Keratinocyte (primary cell): Measurements from ENCODE around the gene P2RY11. TPM values are rescaled to one million over a fixed set of nuclear protein-coding genes. Genes with fewer than 3 reads are reported as not detected.

Experiments used
- DNase-seq: peaks from one replicate; pipeline ENCODE4 v3.0.0-alpha.2; 2011; ENCODE audit warnings: low read depth, missing footprints, low spot score
- FAIRE-seq: peaks from 2 replicates; lab custom pipeline; 2011; peaks lifted over from hg19 to GRCh38; lab: Jason Lieb, UNC
- H2AFZ ChIP-seq: 2 replicates; pipeline ENCODE4 v1.6.0; 2012; ENCODE audit warnings: low read length, control low read depth, inconsistent platforms; ENCODE audit not compliant: control insufficient read depth
- H3K27ac ChIP-seq: 2 replicates; pipeline ENCODE4 v1.5.1; 2011; ENCODE audit warnings: low read length; ENCODE audit not compliant: control insufficient read depth, insufficient read depth
- H3K27me3 ChIP-seq: 3 replicates; pipeline ENCODE4 v1.6.0; 2011; ENCODE audit warnings: low read length; ENCODE audit not compliant: control insufficient read depth, insufficient read depth; ENCODE audit errors: extremely low read depth
- H3K36me3 ChIP-seq, 2 experiments: 2 replicates in 1 of 2; 3 replicates in 1 of 2; pipeline ENCODE4 v1.5.1; 2011; ENCODE audit warnings: low read length in 2 of 2, mild to moderate bottlenecking in 1 of 2; ENCODE audit not compliant: control insufficient read depth in 2 of 2, insufficient read depth in 2 of 2; ENCODE audit errors: extremely low read depth in 1 of 2
- H3K4me1 ChIP-seq: 3 replicates; pipeline ENCODE4 v1.5.1; 2011; ENCODE audit warnings: low read length; ENCODE audit not compliant: control insufficient read depth, insufficient read depth; ENCODE audit errors: extremely low read depth
- H3K4me2 ChIP-seq: 3 replicates; pipeline ENCODE4 v1.6.0; 2011; ENCODE audit warnings: low read depth, low read length; ENCODE audit not compliant: control insufficient read depth, insufficient read depth; ENCODE audit errors: extremely low read depth
- H3K4me3 ChIP-seq, 3 experiments: fragments of 200-600 bp in 1 of 3; sonication (generic) in 1 of 3; 2 replicates in 2 of 3; 3 replicates in 1 of 3; pipeline ENCODE4 v1.5.1; 2011 to 2016; ENCODE audit warnings: low read length in 3 of 3, mild to moderate bottlenecking in 3 of 3, control low read depth in 2 of 3, inconsistent platforms in 1 of 3, low read depth in 1 of 3, mixed read lengths in 1 of 3, mixed run types in 1 of 3, moderate library complexity in 1 of 3; ENCODE audit not compliant: control insufficient read depth in 2 of 3, insufficient read depth in 2 of 3; ENCODE audit errors: extremely low read depth in 1 of 3
- H3K79me2 ChIP-seq: 2 replicates; pipeline ENCODE4 v1.6.0; 2012; ENCODE audit warnings: low read length; ENCODE audit not compliant: control insufficient read depth, insufficient read depth
- H3K9ac ChIP-seq: 3 replicates; pipeline ENCODE4 v1.6.0; 2011; ENCODE audit warnings: low read length; ENCODE audit not compliant: control insufficient read depth, insufficient read depth; ENCODE audit errors: extremely low read depth
- H3K9me1 ChIP-seq: 3 replicates; pipeline ENCODE4 v1.6.0; 2011; ENCODE audit warnings: low read length; ENCODE audit not compliant: control insufficient read depth, insufficient read depth; ENCODE audit errors: extremely low read depth
- H3K9me3 ChIP-seq: 2 replicates; pipeline ENCODE4 v1.5.1; 2012; ENCODE audit warnings: low read depth, low read length; ENCODE audit not compliant: control insufficient read depth
- H4K20me1 ChIP-seq: 3 replicates; pipeline ENCODE4 v1.6.0; 2011; ENCODE audit warnings: low read length; ENCODE audit not compliant: control insufficient read depth, insufficient read depth; ENCODE audit errors: extremely low read depth
- CTCF ChIP-seq, 3 experiments: IDR thresholded peaks in 1 of 3; conservative IDR thresholded peaks in 1 of 3; optimal IDR thresholded peaks in 1 of 3; 2 replicates in 2 of 3; 3 replicates in 1 of 3; pipeline versions ENCODE3 to v1.5.1; 2011; ENCODE audit warnings: low read length in 3 of 3, mild to moderate bottlenecking in 3 of 3, moderate library complexity in 2 of 3, control low read depth in 1 of 3, inconsistent platforms in 1 of 3; ENCODE audit not compliant: insufficient read depth in 2 of 3; ENCODE audit errors: extremely low read depth in 1 of 3
- EZH2 ChIP-seq: IDR thresholded peaks from one replicate; pipeline ENCODE4 v1.6.1; 2012; ENCODE audit warnings: inconsistent platforms, mild to moderate bottlenecking, low read length, moderate library complexity
- dilution Hi-C: fragments of 300-500 bp; cut with MboI; formaldehyde crosslinking; loops from one replicate; pipeline ENCODE4 v1.7.0; 2020; ENCODE audit warnings: low sequenced_read_pairs; ENCODE audit not compliant: extremely low pct_ligation_motif_present
- polyA plus RNA-seq, 5 experiments: library from polyadenylated mRNA; depleted of rRNA in 3 of 5; stranded (reverse) in 3 of 5; stranded (forward) in 1 of 5; unstranded in 1 of 5; fragments of >200 nt; gene quantifications; 1 replicate in 1 of 5; 2 replicates in 3 of 5; 3 replicates in 1 of 5; pipeline versions ENCODE4 v1.2.1 to v1.2.3, GENCODE V29; 2011 to 2012; ENCODE audit warnings: missing spikeins in 2 of 5, low read depth in 1 of 5, low replicate concordance in 1 of 5

The P2RY11 gene
- polyA plus RNA-seq, 1 donor (not counting 4 experiments of a cell fraction or from before 2014, with no cell fraction given) = 3.2 TPM

GRCh38 chr19:10107254-10107653 lies 4.2 kb upstream of the P2RY11 start:
- no peak for DNase-seq
- Histone ChIP-seq H3K4me1 (peaks cover 12% of the 10 kb centered on the region), H4K20me1 (no peaks in the 10 kb centered on the region), H3K9ac (peak overlapping the region; percentile 94), H2AFZ (no peak overlapping the region), H3K4me2 (peak overlapping the region; percentile 64), H3K27me3 (no peaks in the 10 kb centered on the region), H3K9me3 (no peaks in the 10 kb centered on the region), H3K36me3 (peaks cover 19 to 31% of the 10 kb centered on the region in 2 experiments), H3K27ac (peak overlapping the region; percentile 79), H3K4me3 (peak overlapping the region; percentile 80 to 83 (median 81)), H3K79me2 (peaks cover 36% of the 10 kb centered on the region), H3K9me1 (no peaks in the 10 kb centered on the region)
- FAIRE-seq = peak; percentile 58
- dilution Hi-C loops = no loop called here
- TF ChIP-seq EZH2 (no peak), CTCF (optimal IDR thresholded peaks at IDR 0.05 in 1 of 3, IDR thresholded peaks at IDR 0.05 in 1 of 3, conservative IDR thresholded peaks at IDR 0.05 in 1 of 3; ENCODE audit: extremely low read depth in 1 of 3, insufficient read depth in 2 of 3, low read length in 3 of 3) (no peak)

- peaks cover 5% of the 10 kb centered on the region for H4K20me1 ChIP-seq
- H3K79me2 ChIP-seq = peaks cover 36% of the 10 kb centered on the region
- H3K9me3 ChIP-seq = no peaks in the 10 kb centered on the region
- H3K9ac ChIP-seq = no peak overlapping the region
- no peak for TF ChIP-seq CTCF (optimal IDR thresholded peaks at IDR 0.05 in 1 of 3, IDR thresholded peaks at IDR 0.05 in 1 of 3, conservative IDR thresholded peaks at IDR 0.05 in 1 of 3; ENCODE audit: extremely low read depth in 1 of 3, insufficient read depth in 2 of 3, low read length in 3 of 3)
- no peak for TF ChIP-seq EZH2
- no peak overlapping the region for H3K4me2 ChIP-seq
- H3K4me1 ChIP-seq = peaks cover 12% of the 10 kb centered on the region
- no peaks in the 10 kb centered on the region for H3K9me1 ChIP-seq
- FAIRE-seq = no peak
- H3K27ac ChIP-seq = no peak overlapping the region
- H3K36me3 ChIP-seq = peaks cover 19 to 32% of the 10 kb centered on the region in 2 experiments
- DNase-seq = no peak
- no peak overlapping the region for H3K4me3 ChIP-seq
- no peak overlapping the region for H2AFZ ChIP-seq
- dilution Hi-C loops = no loop called here
- H3K27me3 ChIP-seq = no peaks in the 10 kb centered on the region
Measured at GRCh38 chr19:10107817-10108367, 3.6 kb upstream of the P2RY11 start.
